SK-N-SH (cell line): ENCODE data around the gene MEX3D. TPM values are rescaled to one million over a fixed set of nuclear protein-coding genes. Genes with fewer than 3 reads are reported as not detected.

Source experiments
- CTCF ChIA-PET: fragments of 300-600, 350-600 bp; formaldehyde crosslinking; extraction: SDS; loops from one replicate; lab custom pipeline; 2021; lab: Yijun Ruan, JAX
- POLR2A ChIA-PET: fragments of 350-600 bp; sonication (Branson Sonifier 250); formaldehyde crosslinking; extraction: SDS; loops from one replicate; lab custom pipeline; 2020; ENCODE audit warnings: antibody characterized with exemption, inconsistent platforms; lab: Yijun Ruan, JAX
- DNase-seq: peaks from one replicate; pipeline ENCODE4 v3.0.0; 2012
- H2AFZ ChIP-seq: fragments of 200-600 bp; sonication (generic); 2 replicates; pipeline ENCODE4 v1.8.1; 2016; ENCODE audit warnings: antibody characterized with exemption, mild to moderate bottlenecking, low read depth
- H3F3A ChIP-seq: fragments of 200-600 bp; sonication (generic); replicated peaks from 2 replicates; pipeline ENCODE3; 2016; ENCODE audit warnings: antibody characterized with exemption, mild to moderate bottlenecking; ENCODE audit not compliant: insufficient read depth
- H3K27ac ChIP-seq, 2 experiments: fragments of 200-500 bp in 1 of 2; fragments of 200-600 bp in 1 of 2; sonication (Bioruptor generic) in 1 of 2; sonication (generic), shearing (Covaris generic) in 1 of 2; 2 replicates each; pipeline versions ENCODE4 v1.5.1 to v1.6.1; 2014 to 2016; ENCODE audit warnings: low read depth in 2 of 2, inconsistent platforms in 1 of 2, low read length in 1 of 2, mild to moderate bottlenecking in 1 of 2, mixed read lengths in 1 of 2
- H3K27me3 ChIP-seq: fragments of 200-600 bp; sonication (generic), shearing (Covaris generic); 2 replicates; pipeline ENCODE4 v1.6.1; 2016; ENCODE audit warnings: mixed run types; ENCODE audit not compliant: insufficient read depth
- H3K36me3 ChIP-seq, 2 experiments: fragments of 200-500 bp in 1 of 2; fragments of 200-600 bp in 1 of 2; sonication (Bioruptor generic) in 1 of 2; sonication (generic) in 1 of 2; replicated peaks in 1 of 2; 2 replicates each; pipeline versions ENCODE3 to v1.5.1; 2014 to 2016; ENCODE audit warnings: low read length in 1 of 2, mild to moderate bottlenecking in 1 of 2; ENCODE audit not compliant: insufficient read depth in 2 of 2, control insufficient read depth in 1 of 2
- H3K4me1 ChIP-seq, 2 experiments: fragments of 200-500 bp in 1 of 2; fragments of 200-600 bp in 1 of 2; sonication (Bioruptor generic) in 1 of 2; sonication (generic), shearing (Covaris generic) in 1 of 2; 2 replicates each; pipeline versions ENCODE4 v1.5.1 to v1.6.1; 2014 to 2016; ENCODE audit warnings: low read depth in 1 of 2, low read length in 1 of 2, mixed run types in 1 of 2; ENCODE audit not compliant: insufficient read depth in 2 of 2, control insufficient read depth in 1 of 2
- H3K4me2 ChIP-seq: fragments of 200-600 bp; sonication (generic), shearing (Covaris generic); 2 replicates; pipeline ENCODE4 v1.6.1; 2017; ENCODE audit warnings: mixed run types
- H3K4me3 ChIP-seq, 2 experiments: fragments of 200-500 bp in 1 of 2; fragments of 200-600 bp in 1 of 2; sonication (Bioruptor generic) in 1 of 2; sonication (generic), shearing (Covaris generic) in 1 of 2; 2 replicates each; pipeline versions ENCODE4 v1.5.1 to v1.8.1; 2014 to 2016; ENCODE audit warnings: low read depth in 2 of 2, inconsistent platforms in 1 of 2, low read length in 1 of 2, mild to moderate bottlenecking in 1 of 2, mixed read lengths in 1 of 2, moderate library complexity in 1 of 2
- H3K79me2 ChIP-seq: fragments of 200-600 bp; sonication (generic); 2 replicates; pipeline ENCODE4 v1.8.1; 2017; ENCODE audit warnings: mild to moderate bottlenecking; ENCODE audit not compliant: insufficient read depth
- H3K9ac ChIP-seq: fragments of 200-600 bp; sonication (generic); 2 replicates; pipeline ENCODE4 v1.6.1; 2017; ENCODE audit warnings: mixed run types
- H3K9me2 ChIP-seq: fragments of 200-600 bp; sonication (generic); 2 replicates; pipeline ENCODE4 v1.6.1; 2017; ENCODE audit warnings: mixed run types
- H3K9me3 ChIP-seq: fragments of 200-600 bp; sonication (generic); 2 replicates; pipeline ENCODE4 v1.6.1; 2017; ENCODE audit warnings: mixed run types, mild to moderate bottlenecking, moderate library complexity
- H4K20me1 ChIP-seq: fragments of 200-600 bp; sonication (generic); 2 replicates; pipeline ENCODE4 v1.6.1; 2017; ENCODE audit warnings: mild to moderate bottlenecking, mixed run types; ENCODE audit not compliant: insufficient read depth
- EZH2phosphoT487 ChIP-seq: fragments of 200-600 bp; sonication (generic); IDR thresholded peaks from 2 replicates; pipeline ENCODE4 v1.6.1; 2017; ENCODE audit warnings: low read depth, mixed run types, mild to moderate bottlenecking, antibody characterized with exemption, moderate library complexity, borderline replicate concordance
- FOSL2 ChIP-seq: IDR thresholded peaks from 2 replicates; pipeline ENCODE4 v1.4.0; 2012; ENCODE audit warnings: low read depth, mild to moderate bottlenecking, moderate library complexity, borderline replicate concordance
- NRF1 ChIP-seq: IDR thresholded peaks from 2 replicates; pipeline ENCODE4 v1.6.1; 2012; ENCODE audit warnings: low read depth, mild to moderate bottlenecking, low read length
- RAD21 ChIP-seq: IDR thresholded peaks from 2 replicates; pipeline ENCODE4 v1.6.1; 2012; ENCODE audit warnings: mild to moderate bottlenecking, low read length
- SMC3 ChIP-seq: IDR thresholded peaks from 2 replicates; pipeline ENCODE4 v1.6.1; 2012; ENCODE audit warnings: low read depth, low read length, improper control_type of control experiment
- TAF1 ChIP-seq: IDR thresholded peaks from 2 replicates; pipeline ENCODE4 v1.6.1; 2012; ENCODE audit warnings: low read depth, mild to moderate bottlenecking, low read length, moderate library complexity, borderline replicate concordance
- TEAD4 ChIP-seq: IDR thresholded peaks from 2 replicates; pipeline ENCODE4 v1.4.0; 2012; ENCODE audit warnings: mild to moderate bottlenecking, borderline replicate concordance; ENCODE audit not compliant: insufficient read depth
- WGBS: methylation state at CpG from one replicate; pipeline ENCODE4 v1.1.6; 2017; ENCODE audit warnings: low lambda C conversion rate; 5-methylcytosine and 5-hydroxymethylcytosine counted together
- polyA plus RNA-seq, 3 experiments: library from polyadenylated mRNA; depleted of rRNA; stranded (reverse); fragments of >200 nt; gene quantifications; 2 replicates each; pipeline ENCODE4 v1.2.3, GENCODE V29; 2012
- TF ChIP-seq, protein P1 (sequence below): IDR thresholded peaks from 2 replicates; pipeline ENCODE4 v1.6.1; 2012; ENCODE audit warnings: mild to moderate bottlenecking, low read depth, low read length, moderate library complexity
- TF ChIP-seq, protein P2 (sequence below): fragments of 150-350 bp; IDR thresholded peaks from 2 replicates; pipeline ENCODE4 v1.6.1; 2017; ENCODE audit warnings: antibody characterized with exemption, low read length, low read depth, borderline replicate concordance
- TF ChIP-seq, protein P3 (sequence below): IDR thresholded peaks from 2 replicates; pipeline ENCODE4 v1.4.0; 2012; ENCODE audit warnings: low read depth, borderline replicate concordance

MEX3D gene
- polyA plus RNA-seq, 1 of the 3 experiments (the other 2 are of a cell fraction), result 14.9 TPM

DNA sequence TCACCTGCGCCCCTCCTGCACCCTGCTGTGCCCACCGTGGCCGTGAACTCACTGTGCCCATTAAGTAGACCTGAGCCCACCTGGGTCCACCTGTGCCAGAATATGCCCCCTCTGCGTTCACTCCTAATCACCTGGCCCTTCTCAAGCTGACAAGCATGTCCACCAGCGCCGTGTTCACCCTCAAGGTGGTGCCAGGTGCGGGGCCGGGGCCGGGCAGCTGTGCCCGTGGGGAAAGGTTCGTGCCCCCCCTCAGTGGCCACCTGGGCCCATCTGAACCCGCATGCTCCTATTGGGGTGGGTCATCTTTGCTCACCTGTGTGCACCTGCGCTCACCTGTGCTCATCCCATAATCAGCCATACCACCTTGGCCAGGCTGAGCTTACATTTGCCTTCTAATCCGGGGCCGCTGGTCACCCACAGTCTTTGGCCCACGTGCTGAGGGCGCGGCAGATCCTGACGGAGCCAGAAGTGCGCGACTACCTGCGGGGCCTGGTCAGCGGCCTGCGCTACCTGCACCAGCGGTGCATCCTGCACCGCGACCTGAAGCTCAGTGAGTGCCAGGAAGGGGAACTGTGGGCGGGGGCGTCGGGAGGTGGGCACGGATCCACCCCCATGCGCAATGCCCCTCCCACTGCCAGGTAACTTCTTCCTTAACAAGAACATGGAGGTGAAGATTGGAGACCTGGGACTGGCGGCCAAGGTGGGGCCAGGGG is 41.9 kb downstream of the MEX3D start:
- no peak overlapping the region for H3K4me2 ChIP-seq
- H3K9me3 ChIP-seq, result no peaks in the 10 kb centered on the region
- no peak overlapping the region for H3K4me3 ChIP-seq
- peaks cover 6% of the 10 kb centered on the region for H3F3A ChIP-seq
- CTCF ChIA-PET, result interaction anchor here (1.5 to 1.8 kb wide), 3 partner anchors 20 to 24 kb away, joined by 4 to 8 read pairs (median 8); no protein-coding TSS in a partner anchor
- H3K9me2 ChIP-seq, result no peaks in the 10 kb centered on the region
- H3K27me3 ChIP-seq, result peaks cover 76% of the 10 kb centered on the region
- POLR2A ChIA-PET, result no interaction called here
- DNase-seq, result no peak
- no peaks in the 10 kb centered on the region for H4K20me1 ChIP-seq
- no peaks in the 10 kb centered on the region for H3K4me1 ChIP-seq
- 41% methylated on average over 21 of the region's 33 CpGs for WGBS
- H3K79me2 ChIP-seq, result no peaks in the 10 kb centered on the region
- TF ChIP-seq SMC3 (no peak), FOSL2 (no peak)
- TF ChIP-seq, protein P1, sequence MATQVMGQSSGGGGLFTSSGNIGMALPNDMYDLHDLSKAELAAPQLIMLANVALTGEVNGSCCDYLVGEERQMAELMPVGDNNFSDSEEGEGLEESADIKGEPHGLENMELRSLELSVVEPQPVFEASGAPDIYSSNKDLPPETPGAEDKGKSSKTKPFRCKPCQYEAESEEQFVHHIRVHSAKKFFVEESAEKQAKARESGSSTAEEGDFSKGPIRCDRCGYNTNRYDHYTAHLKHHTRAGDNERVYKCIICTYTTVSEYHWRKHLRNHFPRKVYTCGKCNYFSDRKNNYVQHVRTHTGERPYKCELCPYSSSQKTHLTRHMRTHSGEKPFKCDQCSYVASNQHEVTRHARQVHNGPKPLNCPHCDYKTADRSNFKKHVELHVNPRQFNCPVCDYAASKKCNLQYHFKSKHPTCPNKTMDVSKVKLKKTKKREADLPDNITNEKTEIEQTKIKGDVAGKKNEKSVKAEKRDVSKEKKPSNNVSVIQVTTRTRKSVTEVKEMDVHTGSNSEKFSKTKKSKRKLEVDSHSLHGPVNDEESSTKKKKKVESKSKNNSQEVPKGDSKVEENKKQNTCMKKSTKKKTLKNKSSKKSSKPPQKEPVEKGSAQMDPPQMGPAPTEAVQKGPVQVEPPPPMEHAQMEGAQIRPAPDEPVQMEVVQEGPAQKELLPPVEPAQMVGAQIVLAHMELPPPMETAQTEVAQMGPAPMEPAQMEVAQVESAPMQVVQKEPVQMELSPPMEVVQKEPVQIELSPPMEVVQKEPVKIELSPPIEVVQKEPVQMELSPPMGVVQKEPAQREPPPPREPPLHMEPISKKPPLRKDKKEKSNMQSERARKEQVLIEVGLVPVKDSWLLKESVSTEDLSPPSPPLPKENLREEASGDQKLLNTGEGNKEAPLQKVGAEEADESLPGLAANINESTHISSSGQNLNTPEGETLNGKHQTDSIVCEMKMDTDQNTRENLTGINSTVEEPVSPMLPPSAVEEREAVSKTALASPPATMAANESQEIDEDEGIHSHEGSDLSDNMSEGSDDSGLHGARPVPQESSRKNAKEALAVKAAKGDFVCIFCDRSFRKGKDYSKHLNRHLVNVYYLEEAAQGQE, result no peak
- H3K27ac ChIP-seq, result no peak overlapping the region
- no peak overlapping the region for H2AFZ ChIP-seq
- H3K36me3 ChIP-seq, result no peaks in the 10 kb centered on the region
- H3K9ac ChIP-seq, result no peak overlapping the region

- H3K79me2 ChIP-seq, result no peaks in the 10 kb centered on the region
- no peaks in the 10 kb centered on the region for H3K9me3 ChIP-seq
- ChIA-PET POLR2A (no interaction called here), CTCF (interaction anchor here (1.5 to 1.7 kb wide), 2 partner anchors 21 to 23 kb away, joined by 4 to 8 read pairs; no protein-coding TSS in a partner anchor)
- no peaks in the 10 kb centered on the region for H3K4me1 ChIP-seq
- H3K4me3 ChIP-seq, result no peak overlapping the region
- H3F3A ChIP-seq, result peaks cover 6% of the 10 kb centered on the region
- H3K36me3 ChIP-seq, result no peaks in the 10 kb centered on the region
- no peak overlapping the region for H3K27ac ChIP-seq
- no peaks in the 10 kb centered on the region for H3K9me2 ChIP-seq
- peaks cover 69% of the 10 kb centered on the region for H3K27me3 ChIP-seq
- WGBS, result 10% methylated on average over 16 of the region's 31 CpGs
- no peak overlapping the region for H3K4me2 ChIP-seq
- no peaks in the 10 kb centered on the region for H4K20me1 ChIP-seq
- H3K9ac ChIP-seq, result no peak overlapping the region
- no peak for TF ChIP-seq RAD21
- TF ChIP-seq, protein P2, sequence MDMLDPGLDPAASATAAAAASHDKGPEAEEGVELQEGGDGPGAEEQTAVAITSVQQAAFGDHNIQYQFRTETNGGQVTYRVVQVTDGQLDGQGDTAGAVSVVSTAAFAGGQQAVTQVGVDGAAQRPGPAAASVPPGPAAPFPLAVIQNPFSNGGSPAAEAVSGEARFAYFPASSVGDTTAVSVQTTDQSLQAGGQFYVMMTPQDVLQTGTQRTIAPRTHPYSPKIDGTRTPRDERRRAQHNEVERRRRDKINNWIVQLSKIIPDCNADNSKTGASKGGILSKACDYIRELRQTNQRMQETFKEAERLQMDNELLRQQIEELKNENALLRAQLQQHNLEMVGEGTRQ, result no peak
- TF ChIP-seq, protein P3, sequence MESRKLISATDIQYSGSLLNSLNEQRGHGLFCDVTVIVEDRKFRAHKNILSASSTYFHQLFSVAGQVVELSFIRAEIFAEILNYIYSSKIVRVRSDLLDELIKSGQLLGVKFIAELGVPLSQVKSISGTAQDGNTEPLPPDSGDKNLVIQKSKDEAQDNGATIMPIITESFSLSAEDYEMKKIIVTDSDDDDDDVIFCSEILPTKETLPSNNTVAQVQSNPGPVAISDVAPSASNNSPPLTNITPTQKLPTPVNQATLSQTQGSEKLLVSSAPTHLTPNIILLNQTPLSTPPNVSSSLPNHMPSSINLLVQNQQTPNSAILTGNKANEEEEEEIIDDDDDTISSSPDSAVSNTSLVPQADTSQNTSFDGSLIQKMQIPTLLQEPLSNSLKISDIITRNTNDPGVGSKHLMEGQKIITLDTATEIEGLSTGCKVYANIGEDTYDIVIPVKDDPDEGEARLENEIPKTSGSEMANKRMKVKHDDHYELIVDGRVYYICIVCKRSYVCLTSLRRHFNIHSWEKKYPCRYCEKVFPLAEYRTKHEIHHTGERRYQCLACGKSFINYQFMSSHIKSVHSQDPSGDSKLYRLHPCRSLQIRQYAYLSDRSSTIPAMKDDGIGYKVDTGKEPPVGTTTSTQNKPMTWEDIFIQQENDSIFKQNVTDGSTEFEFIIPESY, result no peak
- TF ChIP-seq TEAD4, result no peak
- no peak for TF ChIP-seq TAF1
- no peak for TF ChIP-seq EZH2phosphoT487
- TF ChIP-seq FOSL2, result no peak
- no peak for TF ChIP-seq NRF1
- H2AFZ ChIP-seq, result no peak overlapping the region
- DNase-seq, result no peak
Measured at GRCh38 chr19:1525343-1525742, 42.8 kb downstream of the MEX3D start.
